GM18498 (cell line): ENCODE measurements around the gene PTPRN2.
"Not testable (repeated sequence)": the region's sequence is repeated elsewhere in the genome, so short reads cannot be mapped to it uniquely, and the experiment has no call there.

Experiments used
- ATAC-seq: cut with Tn5 transposase; IDR thresholded peaks from one replicate; pipeline ENCODE4 v1.9.1; 2021; ENCODE audit warnings: mild to moderate bottlenecking, moderate library complexity; ENCODE audit not compliant: unreplicated experiment

The PTPRN2 gene

DNA sequence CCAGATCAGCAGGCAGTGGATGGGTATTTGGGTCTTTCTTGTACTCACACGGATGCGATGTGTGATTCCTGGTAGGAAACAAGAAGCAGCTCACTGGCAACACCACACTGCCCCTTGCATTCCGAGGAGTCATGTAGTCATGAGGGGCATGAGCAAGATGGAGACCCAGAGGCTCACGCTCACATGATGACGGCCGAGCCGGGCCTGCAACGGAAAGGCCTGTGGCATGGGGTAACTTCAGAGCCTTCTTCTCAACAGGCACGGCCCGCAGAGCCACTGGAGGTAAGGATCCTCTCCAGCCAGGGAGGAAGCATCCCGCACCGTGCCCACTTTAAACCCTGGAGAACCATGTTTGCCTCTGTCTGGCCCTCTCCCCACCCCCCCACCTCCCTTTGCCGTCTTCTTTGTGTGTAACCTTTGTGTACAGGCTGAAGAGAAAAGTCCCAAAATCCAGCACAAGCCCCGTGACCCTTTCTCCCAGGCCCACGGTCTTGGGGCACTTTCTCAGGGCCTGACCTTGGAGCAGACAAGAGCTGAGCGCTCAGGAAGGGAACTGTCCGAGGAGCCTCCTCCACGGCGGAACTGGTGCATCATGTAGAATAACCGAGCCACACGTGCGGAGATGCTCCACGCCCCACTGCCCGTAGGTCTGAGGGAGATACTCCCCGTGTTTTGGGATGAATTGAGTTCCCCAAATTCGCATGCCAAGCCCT is 734.4 kb downstream of the PTPRN2 start:
- ATAC-seq: no peak

DNA sequence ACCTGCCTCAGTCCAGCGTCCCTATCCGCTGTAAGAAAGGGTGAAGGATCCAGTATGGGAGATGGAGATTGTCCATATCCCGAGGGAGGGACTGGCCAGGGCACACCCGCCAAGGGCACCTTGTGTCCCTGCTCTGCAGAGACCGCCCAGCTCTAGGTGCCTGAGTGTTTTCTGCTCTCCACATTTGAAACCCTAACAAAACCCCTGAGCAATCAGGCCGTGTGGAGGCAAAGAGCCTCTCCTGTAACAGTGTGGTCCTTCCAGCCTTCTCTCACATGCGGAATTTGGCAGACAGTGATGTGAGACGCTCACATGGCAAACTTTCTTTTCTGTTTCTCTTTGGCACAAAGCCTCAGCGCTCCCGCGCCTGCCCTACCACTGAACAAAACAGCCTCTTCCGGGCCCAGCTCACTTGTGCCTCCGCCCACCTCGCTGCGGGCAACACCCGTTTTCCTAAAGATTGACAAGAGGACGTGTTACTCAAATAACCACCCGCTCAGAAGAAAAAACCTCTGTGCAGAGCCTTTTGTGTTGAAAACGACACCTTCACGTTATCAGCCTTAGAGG is 736.0 kb downstream of the PTPRN2 start:
- ATAC-seq: no peak

DNA sequence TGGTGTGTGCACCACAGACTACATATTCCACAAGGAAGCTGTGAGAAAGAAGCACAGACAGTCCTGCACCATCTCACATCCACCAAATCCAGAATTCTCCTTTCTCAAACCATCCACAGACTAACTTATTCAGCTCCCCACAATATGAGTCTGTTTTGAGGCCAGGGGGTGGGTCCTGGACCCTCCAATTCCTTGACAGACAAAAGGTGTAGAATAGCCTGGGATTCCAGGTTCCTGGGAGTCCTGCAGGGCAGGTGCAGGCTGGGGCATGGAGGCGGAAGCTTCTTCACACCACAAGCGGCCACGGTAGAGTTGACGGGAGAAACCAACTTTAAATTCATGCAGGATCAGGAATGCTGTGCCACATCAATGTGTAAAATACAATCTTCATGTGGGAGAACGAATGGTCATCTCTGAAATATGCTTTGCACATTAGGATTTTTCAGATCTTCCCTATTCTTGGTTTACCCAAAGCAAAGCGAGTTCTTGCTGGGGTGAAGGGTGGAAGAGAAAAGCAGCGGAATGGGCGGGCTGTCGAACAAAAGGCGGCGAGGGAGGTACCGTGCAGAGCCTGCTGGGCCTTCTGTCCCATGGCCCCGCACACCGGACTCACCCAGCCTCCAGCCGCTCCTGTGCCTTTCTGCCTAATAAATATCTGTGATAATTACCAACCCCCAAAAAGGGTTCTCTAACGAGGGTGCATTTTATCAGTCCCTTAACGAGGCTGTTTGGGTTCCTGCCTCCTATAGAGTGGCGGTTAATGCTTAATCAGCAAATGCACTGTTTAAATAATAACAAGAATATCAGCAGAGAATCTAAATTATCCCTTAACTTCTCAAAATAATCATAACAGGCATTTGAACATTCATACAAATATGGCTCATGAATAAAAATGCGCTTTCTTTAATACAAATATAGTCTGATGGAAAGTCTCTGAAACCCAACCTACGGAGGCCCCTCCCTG is 736.9 kb downstream of the PTPRN2 start:
- no peak for ATAC-seq

DNA sequence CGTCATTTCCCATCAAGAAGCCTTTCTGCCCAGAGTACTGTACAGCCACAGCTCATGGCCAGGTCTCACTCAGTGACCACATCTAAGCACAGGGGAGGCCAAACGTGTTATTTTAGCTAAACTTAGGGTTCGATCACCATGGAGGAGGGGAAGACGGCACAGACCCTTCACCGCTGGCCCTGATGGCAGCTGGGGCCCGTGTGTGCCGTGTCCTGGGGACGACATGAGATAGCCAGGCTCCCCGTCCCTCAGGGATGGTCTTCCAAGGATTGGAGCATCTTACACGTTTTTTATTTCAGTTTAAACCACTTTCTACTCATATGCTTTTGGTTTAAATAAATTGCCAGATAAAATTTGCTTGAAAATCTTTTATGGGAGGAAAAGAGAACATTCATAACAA is 737.9 kb downstream of the PTPRN2 start:
- ATAC-seq: no peak

DNA sequence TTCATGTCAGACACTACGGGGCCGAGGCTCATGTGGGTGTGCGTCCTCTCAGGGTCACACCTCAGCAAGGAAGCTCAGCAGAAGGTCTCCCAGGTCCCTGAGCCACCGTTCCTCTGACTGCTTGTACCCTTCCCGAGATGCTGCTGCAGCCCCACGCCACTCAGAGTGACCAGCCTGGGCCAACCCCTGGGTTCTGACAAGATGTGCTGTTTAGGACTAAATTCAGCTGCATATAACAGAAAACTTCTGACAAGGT is 738.4 kb downstream of the PTPRN2 start:
- ATAC-seq: no peak

DNA sequence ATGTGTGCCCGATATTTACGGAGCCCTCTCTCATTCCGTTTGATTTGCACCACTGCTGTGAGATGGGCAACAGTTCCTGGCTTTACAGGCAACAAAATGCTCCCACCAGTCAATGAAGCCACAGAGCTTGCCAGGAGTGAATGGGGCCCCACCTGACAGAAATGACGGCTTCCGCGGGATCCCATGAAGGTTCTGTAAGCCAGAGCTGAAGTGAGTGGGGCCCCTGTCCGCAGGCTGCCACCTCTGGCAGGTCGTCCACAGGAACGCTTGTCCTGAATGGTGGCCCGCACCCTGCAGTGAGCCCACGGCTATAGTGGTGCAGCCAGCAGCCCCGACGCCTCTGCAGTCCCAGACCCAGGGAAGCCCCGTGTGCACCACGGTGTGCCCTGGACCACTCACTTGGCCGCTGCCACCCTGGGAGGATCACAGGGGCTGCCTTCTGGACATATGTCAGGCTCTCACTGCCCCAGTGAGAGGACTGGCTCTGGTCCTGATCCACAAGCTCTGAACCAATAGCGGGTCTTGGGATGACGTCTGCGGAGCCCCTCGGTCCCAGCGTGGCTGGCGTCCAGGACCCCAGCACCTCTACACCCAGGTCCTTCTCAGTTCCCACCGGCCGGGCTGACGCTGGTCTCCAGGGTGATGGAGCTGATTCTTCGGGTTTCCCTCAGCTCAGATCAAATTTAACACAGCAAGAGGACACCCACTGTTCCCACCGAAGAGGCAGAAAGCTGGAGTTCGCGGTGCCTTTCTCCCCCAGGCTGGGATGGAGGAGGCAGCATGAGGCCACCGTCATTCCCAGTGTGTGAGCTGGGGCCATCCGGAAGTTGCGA is 738.9 kb downstream of the PTPRN2 start:
- no peak for ATAC-seq

DNA sequence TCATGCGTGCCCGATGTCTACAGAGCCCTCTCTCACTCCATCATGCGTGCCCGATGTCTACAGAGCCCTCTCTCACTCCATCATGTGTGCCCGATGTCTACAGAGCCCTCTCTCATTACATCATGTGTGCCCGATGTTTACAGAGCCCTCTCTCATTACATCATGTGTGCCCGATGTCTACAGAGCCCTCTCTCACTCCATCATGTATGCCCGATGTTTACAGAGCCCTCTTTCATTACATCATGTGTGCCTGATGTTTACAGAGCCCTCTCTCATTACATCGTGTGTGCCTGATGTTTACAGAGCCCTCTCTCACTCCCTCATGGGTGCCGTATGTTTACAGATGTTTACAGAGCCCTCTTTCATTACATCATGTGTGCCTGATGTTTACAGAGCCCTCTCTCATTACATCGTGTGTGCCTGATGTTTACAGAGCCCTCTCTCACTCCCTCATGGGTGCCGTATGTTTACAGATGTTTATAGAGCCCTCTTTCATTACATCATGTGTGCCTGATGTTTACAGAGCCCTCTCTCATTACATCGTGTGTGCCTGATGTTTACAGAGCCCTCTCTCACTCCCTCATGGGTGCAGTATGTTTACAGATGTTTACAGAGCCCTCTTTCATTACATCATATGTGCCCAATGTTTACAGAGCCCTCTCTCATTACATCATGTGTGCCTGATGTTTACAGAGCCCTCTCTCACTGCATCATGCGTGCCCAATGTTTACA is 739.7 kb downstream of the PTPRN2 start:
- ATAC-seq: not testable (repeated sequence)

DNA sequence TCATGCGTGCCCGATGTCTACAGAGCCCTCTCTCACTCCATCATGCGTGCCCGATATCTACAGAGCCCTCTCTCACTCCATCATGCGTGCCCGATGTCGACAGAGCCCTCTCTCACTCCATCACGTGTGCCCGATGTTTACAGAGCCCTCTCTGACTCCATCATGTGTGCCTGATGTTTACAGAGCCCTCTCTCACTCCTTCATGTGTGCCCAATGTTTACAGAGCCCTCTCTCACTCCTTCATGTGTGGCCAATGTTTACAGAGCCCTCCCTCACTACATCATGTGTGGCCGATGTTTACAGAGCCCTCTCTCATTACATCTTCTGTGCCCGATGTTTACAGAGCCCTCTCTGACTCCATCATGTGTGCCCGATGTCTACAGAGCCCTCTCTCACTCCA is 740.9 kb downstream of the PTPRN2 start:
- ATAC-seq: not testable (repeated sequence)

DNA sequence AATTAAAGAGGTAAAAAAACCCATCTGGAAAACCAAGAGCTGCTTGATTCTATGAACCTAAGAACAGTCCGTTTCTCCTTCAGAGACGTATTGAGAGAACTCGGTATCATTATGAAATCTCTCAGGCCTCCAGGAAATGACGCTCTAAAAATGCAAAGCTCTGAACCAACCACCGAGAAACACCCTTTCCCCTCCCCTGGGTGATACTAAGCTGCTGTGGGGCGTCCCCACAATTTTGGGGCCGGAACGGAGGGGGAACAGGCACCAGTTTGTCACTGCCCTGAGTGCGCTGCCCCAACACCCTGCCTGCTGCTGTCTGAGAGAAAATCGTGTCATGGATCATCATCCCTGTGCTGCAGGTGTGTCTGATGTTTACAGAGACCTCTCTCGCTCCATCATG is 741.4 kb downstream of the PTPRN2 start:
- no peak for ATAC-seq

DNA sequence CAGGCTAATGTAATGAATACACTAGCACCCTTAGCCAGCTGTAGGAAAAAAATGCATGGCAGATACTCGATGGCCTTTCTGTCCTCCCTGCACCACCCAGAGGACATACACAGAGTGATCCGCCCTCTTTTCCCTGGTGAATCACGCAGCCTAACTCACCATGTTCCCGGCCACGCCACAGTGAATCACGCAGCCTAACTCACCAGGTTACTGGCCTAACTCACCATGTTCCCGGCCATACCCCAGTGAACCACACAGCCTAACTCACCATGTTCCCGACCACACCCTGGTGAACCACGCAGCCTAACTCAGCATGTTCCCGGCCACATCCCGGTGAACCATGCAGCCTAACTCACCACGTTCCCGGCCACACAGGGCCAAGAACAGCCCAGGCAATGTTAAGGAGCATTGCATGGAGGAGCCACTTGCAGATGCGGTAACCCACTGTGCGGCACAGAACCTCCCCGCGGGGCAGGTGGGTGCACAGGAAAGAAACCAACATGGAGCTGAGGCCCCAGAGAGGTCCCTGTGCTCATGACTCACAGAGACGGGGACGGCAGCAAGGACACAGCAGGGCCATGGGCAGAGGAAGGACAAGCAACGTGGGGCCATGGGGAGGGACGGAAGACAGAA is 742.3 kb downstream of the PTPRN2 start:
- no peak for ATAC-seq

DNA sequence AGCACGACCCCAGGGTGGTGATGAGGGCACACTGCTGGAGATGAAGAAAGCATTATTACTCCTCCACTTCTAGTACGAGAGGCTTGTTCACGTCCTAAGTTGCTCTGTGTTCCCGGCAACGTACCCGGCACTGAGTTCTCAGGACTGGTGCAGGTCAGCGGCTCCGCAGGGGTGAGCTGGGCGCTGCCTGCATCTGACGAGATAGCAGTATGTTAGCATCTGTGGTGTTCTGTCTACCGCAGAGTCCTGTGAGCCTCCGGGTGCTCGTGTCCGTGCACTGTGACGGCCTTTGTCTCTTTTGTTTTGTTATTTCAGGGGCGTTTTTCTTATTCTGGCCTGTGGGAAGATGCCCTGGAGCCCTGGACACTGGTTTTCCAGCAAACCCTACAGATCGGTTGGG is 743.0 kb downstream of the PTPRN2 start:
- ATAC-seq: no peak

DNA sequence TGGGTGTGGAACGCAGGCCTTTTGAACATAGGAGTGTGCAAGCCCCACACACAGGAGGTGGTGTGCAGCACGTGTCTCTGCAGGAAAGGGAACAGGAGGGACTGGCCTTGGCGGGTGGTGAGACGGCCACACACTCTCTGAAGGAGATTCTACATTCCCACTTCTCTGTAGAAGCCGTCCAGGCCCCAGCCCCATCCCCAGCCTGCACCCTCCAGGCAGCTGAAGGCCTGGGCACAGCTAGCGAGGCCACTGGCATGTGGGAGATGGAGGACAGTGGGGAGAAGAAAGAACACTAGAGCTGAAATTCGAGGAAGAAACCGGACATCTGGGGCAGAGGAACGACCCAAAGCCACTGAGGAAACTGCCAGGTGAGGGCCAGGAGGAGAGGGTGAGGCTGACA is 743.5 kb downstream of the PTPRN2 start:
- no peak for ATAC-seq

DNA sequence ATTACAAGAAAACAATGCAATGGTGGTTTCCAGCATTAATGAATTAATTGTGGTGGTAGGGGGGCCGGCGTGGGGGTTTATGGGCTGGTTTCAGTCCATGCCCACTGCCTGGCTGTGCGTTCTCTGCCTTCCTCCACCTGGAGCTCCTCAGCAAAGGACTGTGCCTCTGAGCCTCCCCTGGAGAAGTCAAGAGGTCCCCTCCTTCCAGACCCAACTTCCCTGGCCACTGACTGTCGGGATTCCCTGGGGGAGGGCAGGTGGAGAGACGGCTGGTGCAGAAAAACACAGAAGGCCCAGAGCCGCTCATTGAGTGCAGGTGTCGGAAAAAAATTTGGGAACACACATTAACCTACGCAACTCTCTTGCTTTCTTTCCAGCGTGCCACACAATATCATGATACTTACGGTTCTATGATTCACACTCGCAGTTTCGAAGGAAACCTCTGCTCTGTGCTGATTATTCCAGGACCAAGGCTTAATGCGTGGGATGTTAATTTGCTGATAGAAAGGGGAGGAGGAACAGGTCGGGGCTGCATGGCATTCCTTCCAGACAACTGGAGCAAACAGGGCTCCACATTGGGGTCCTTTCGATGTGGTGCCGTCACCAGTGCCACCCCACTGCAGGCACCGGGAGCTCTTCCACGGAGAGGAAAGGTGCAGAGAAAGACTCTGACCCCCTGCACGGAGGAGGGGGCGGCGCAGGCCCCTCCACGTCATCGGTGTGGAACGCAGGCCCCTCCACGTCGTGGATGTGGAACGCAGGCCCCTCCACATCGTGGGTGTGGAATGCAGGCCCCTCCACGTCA is 744.1 kb downstream of the PTPRN2 start:
- ATAC-seq: no peak

DNA sequence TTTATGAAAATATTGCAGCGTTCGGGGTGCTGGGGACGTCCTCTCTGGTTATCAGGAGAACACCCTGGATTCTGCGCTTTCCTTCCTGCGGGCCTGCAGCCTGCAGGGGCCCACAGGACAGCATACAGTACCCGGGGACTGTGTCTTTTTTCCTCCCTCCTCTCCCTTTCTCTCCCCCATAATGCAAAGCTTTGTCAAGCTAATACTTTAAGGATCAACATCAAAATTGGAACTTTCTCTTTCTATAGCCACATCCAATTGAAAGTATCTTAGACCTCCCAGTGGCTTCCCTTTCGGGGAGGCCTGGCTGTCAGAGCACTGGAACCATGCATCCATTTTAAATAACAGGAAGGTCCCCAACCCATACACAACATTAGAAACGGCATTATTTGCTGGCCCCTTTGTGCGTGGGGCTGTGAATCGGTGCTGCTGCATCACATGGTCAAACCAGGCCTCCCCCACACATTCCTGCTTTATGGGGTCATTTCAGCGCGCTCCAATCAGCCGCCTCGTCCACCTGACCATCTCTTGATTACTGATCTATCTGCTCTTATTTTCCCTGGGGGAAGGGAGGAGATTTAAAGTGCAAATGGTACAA is 745.8 kb downstream of the PTPRN2 start:
- no peak for ATAC-seq

DNA sequence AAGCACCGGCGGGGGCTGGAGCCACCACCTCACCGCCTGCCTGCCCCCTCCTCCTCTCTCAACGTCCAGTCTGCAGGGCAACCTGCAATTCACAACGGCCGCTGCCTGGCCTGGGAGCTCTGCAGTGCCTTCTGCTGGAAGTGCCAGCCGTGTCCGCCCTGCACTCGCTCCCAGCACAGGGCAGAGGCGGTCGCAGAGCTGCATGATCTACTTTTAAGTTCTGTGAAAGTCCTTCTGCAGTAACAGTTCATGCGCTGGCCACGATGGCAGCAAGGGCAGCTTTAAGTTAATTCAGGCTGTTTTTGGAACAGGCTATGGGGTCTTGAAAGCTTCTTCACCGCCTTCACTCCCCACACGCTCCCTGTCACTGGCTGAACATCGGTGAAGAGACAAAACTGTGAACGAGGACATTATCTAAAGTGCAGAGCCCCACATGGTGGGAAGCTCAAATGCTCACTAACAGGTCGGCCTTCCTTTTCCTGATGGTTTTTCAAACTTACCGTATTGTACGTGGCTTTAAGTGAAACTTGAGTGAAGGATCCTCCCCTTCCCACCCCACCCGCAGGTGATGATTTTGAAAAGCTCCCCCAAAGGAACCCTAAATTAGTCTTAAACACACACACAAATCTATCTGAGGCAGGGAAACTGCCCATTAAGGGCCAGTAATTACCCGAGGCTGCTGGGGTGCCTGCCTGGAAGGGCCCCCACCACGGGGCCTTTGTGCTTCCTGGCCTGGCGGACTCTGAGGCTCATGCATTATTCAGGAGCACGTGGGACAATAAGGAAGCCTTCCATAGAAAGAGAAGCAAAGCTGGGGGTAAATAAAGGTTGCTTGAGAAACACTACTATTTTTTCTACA is 746.5 kb downstream of the PTPRN2 start:
- no peak for ATAC-seq

DNA sequence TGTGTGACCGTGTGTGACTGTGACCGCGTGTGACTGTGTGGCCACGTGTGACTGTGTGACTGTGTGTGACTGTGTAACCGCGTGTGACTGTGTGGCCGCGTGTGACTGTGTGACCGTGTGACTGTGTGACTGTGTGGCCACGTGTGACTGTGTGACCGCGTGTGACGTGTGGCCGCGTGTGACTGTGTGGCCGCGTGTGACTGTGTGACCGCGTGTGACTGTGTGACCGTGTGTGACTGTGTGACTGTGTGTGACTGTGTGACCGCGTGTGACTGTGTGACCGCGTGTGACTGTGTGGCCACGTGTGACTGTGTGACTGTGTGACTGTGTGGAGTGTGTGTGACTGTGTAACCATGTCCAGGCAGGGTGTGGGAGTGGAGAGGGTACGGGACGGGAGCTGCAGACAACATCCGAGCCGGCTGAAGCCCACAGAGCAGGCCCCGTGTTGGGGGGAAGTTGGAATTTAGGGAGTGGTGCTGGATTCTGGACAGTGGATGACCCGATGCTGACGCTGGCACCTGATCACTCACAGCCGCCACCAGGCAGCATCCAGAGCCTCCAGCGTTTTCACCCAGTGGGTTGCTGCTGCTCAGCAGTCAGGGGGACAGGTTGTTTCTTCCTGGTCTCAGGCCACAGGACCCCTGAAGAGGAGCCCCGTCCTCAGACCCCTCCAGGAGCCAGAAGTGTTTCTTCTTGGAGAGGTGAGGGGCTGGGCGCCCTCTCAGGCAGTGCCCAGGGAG is 747.3 kb downstream of the PTPRN2 start:
- no peak for ATAC-seq

DNA sequence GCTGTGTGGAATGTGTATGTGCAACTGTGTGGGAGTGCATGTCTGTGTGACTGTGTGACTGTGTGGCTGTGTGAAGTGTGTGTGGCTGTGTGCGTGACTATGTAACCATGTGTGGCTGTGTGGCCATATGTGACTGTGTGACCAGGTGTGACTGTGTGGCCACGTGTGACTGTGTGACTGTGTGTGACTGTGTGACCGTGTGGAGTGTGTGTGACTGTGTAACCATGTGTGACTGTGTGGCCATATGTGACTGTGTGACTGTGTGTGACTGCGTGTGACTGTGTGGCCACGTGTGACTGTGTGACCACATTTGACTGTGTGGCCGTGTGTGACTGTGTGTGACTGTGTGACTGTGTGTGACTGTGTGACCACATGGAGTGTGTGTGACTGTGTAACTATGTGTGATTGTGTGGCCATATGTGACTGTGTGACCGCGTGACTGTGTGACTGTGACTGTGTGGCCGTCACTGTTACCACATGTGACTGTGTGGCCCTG is 747.9 kb downstream of the PTPRN2 start:
- no peak for ATAC-seq
